Naive thymus-derived CD8-positive, alpha-beta T cell (primary cell): ENCODE data around the gene ALCAM. TPM values are rescaled to one million over a fixed set of nuclear protein-coding genes. Genes with fewer than 3 reads are reported as not detected.
A peak's percentile ranks its signal among the peaks of the same experiment; 100 is the strongest.

Experiments
- ATAC-seq, 2 donors: fragments of 150-1000 bp; cut with Tn5 transposase in 1 of 2; sonication (Bioruptor Pico), chemical (Tn5 transposase) in 1 of 2; 1 replicate in 1 of 2; 2 replicates in 1 of 2; pipeline ENCODE4 v1.10.0; 2021; ENCODE audit warnings: mild to moderate bottlenecking in 2 of 2, moderate library complexity in 2 of 2
- POLR2A ChIA-PET: fragments of 350-600 bp; sonication (Branson Sonifier 250); formaldehyde crosslinking; loops from one replicate; lab custom pipeline; 2021; ENCODE audit warnings: antibody characterized with exemption; lab: Charles Lee
- DNase-seq, 10 donors: peaks; one replicate each; pipeline versions ENCODE4 v3.0.0 to v3.0.0-alpha.2; 2020 to 2022
- H3K27ac Mint-ChIP-seq, 10 donors: one replicate each; pipeline ENCODE4 v1.8.0; 2020 to 2022; ENCODE audit warnings: mild to moderate bottlenecking in 10 of 10, mixed read lengths in 10 of 10, moderate library complexity in 4 of 10, inconsistent platforms in 1 of 10
- H3K27me3 Mint-ChIP-seq, 5 donors: one replicate each; pipeline ENCODE4 v1.8.0; 2021 to 2022; ENCODE audit warnings: mixed read lengths in 5 of 5
- H3K36me3 Mint-ChIP-seq, 3 donors: one replicate each; pipeline ENCODE4 v1.8.0; 2020 to 2022; ENCODE audit warnings: mixed read lengths in 3 of 3, mild to moderate bottlenecking in 2 of 3, inconsistent platforms in 1 of 3
- H3K4me1 Mint-ChIP-seq, 4 donors: one replicate each; pipeline ENCODE4 v1.8.0; 2021 to 2022; ENCODE audit warnings: mixed read lengths in 4 of 4
- H3K4me3 Mint-ChIP-seq, 10 donors: one replicate each; pipeline ENCODE4 v1.8.0; 2020 to 2022; ENCODE audit warnings: mild to moderate bottlenecking in 10 of 10, mixed read lengths in 10 of 10, moderate library complexity in 6 of 10, inconsistent platforms in 1 of 10
- H3K9me3 Mint-ChIP-seq, 9 donors: one replicate each; pipeline ENCODE4 v1.8.0; 2020 to 2022; ENCODE audit warnings: mixed read lengths in 9 of 9, mild to moderate bottlenecking in 3 of 9, inconsistent platforms in 1 of 9, moderate library complexity in 1 of 9
- polyA plus RNA-seq, 3 donors: library from polyadenylated mRNA; unstranded; fragments of 300-500 nt; fragmentation: Illumina TruSeq; gene quantifications; one replicate each; pipeline ENCODE4 v1.2.3, GENCODE V29; 2021
- total RNA-seq, 8 experiments: library from RNA in 2 of 8; stranded (reverse) in 2 of 8; gene quantifications; one replicate each; pipeline ENCODE4 v1.2.3 and lab custom pipeline; 2021 to 2026

Gene ALCAM
- total RNA-seq (1 to 10 TPM; 2.7 to 3.1 TPM), polyA plus RNA-seq (1 to 10 TPM in 2 of 3 donors, under 1 TPM in 1; 0.41 to 1.8 (median 1.5) TPM), total RNA-seq (lab: John Stamatoyannopoulos, UW) (1.5 to 20.2 (median 5.6) reads per million in 6 experiments)

DNA sequence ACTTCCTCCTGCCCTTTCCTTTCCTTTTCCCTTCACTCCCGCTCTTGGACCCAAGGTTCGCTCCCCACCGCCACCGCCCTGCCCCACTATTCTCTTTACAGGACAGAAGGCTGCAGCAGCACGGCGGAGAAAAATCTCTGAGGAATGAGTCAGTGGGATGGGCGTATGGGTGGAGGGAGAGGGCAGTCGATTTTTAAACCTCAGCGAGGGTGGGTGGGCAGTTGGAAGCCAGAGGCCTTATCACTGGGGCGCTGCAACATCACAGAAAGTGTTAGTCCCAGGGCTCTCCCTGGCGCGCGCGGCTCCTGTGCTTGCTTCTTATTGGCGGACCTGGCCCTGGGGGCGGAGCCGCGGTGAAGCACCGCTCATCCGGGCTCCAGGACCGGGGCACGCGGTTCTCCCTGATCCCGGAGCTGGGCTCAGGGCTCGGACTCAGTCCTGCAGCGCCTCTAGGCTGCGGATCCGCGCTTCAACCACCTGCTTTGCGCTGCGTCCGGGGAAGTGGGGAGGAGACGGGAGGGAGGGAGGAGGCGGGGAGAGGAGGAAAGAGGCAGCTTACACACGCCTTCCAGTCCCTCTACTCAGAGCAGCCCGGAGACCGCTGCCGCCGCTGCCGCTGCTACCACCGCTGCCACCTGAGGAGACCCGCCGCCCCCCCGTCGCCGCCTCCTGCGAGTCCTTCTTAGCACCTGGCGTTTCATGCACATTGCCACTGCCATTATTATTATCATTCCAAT lies at the start of gene ALCAM:
Gene ALCAM, plus strand, starts transcription at position 584 of the 737 bp plus-strand sequence.
- H3K9me3 Mint-ChIP-seq = no peaks in the 10 kb centered on the region
- peak; percentile 62 to 83 (median 67) for DNase-seq
- ATAC-seq = peak; percentile 62 to 69
- H3K27me3 Mint-ChIP-seq = peaks cover 1 to 19% (median 6%) of the 10 kb centered on the region in 5 donors
- no peaks in the 10 kb centered on the region for H3K36me3 Mint-ChIP-seq
- peak within 1 kb of the TSS; percentile 73 to 98 (median 95) for H3K27ac Mint-ChIP-seq
- POLR2A ChIA-PET = no interaction called here
- peak within 1 kb of the TSS; percentile 84 to 98 (median 95) for H3K4me3 Mint-ChIP-seq
- H3K4me1 Mint-ChIP-seq = peaks cover 24 to 38% (median 29%) of the 10 kb centered on the region in 4 donors

DNA sequence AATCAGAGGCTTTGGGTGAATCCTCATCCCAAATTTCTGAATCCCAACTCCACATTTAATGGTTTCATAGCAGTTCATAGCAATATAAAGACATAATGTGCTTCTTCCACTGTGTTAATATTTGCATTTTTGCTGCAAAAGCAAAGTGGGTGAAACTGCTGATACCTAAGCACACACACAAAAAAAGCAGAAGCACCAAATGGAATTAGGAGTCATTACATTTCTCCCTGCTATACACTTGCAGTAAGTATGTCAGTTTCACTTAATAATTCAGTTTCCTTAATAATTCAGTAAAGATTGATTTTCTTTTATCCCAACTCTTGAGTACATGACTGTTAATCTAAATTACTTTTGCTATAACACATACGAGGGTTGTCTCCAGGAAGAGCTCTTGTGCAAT lies 48.9 kb upstream of the ALCAM start:
- POLR2A ChIA-PET = no interaction called here
- Mint-ChIP-seq H3K4me1 (no peaks in the 10 kb centered on the region), H3K4me3 (no peak overlapping the region), H3K27me3 (no peaks in the 10 kb centered on the region), H3K36me3 (no peaks in the 10 kb centered on the region), H3K9me3 (no peaks in the 10 kb centered on the region), H3K27ac (no peak overlapping the region)
- no peak for ATAC-seq
- no peak for DNase-seq

DNA sequence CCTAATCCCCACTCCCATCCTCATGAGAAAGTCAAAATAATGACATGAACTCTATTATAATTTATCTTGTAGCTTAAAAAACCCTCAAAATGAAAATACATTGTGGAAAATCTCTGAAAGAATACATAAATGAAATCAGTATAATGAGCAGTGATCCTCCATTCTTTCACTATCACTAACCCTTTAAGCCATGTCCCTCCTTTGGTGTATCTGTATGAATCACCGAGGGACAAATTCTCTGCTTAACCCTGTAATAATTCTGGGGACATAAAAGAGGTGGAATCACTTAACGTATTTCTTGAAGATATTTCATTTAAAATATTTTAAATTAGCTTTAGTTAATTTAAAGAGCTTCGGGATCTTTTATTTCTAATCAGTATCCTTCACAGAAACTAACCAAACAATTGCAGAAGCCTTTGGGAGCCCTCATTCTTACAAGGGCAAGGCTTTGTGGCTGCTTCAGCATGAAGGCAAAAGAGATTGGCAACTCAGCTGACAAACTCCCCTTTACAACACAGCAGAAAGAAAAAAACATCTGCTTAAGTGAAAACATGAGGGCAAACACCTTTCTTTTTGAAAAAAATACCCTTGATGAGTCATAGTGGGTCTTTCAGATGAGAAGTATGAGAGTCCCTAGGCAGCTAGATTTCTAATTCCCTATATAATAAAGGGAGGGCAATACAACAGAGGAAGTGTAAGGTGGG lies 44.0 kb upstream of the ALCAM start:
- no peak overlapping the region for H3K4me3 Mint-ChIP-seq
- POLR2A ChIA-PET = no interaction called here
- no peak for DNase-seq
- H3K36me3 Mint-ChIP-seq = no peaks in the 10 kb centered on the region
- peaks cover 0 to 2% (median 0%) of the 10 kb centered on the region in 5 donors for H3K27me3 Mint-ChIP-seq
- H3K4me1 Mint-ChIP-seq = no peaks in the 10 kb centered on the region
- no peak for ATAC-seq
- no peak overlapping the region for H3K27ac Mint-ChIP-seq
- peaks cover 0 to 4% (median 0%) of the 10 kb centered on the region in 9 donors for H3K9me3 Mint-ChIP-seq

DNA sequence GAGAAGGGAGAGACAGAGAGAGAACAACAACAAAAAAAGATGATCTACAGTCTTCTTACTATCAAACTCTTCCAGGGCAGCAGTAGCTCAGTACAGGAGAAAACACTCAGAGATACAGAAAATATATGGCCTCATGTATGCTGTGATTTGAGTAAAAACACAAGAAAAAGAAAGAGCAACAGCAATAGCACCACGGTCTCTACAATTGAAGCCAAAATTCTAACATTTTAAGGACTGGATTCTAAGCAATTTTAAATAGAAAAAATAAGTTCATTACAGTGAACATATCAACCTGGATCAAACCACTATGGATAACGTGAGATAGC lies 43.5 kb upstream of the ALCAM start:
- H3K4me3 Mint-ChIP-seq = no peak overlapping the region
- H3K36me3 Mint-ChIP-seq = no peaks in the 10 kb centered on the region
- DNase-seq = no peak
- no peak for ATAC-seq
- no peak overlapping the region for H3K27ac Mint-ChIP-seq
- peaks cover 0 to 2% (median 0%) of the 10 kb centered on the region in 5 donors for H3K27me3 Mint-ChIP-seq
- H3K4me1 Mint-ChIP-seq = no peaks in the 10 kb centered on the region
- POLR2A ChIA-PET = no interaction called here
- peaks cover 0 to 4% (median 0%) of the 10 kb centered on the region in 9 donors for H3K9me3 Mint-ChIP-seq

DNA sequence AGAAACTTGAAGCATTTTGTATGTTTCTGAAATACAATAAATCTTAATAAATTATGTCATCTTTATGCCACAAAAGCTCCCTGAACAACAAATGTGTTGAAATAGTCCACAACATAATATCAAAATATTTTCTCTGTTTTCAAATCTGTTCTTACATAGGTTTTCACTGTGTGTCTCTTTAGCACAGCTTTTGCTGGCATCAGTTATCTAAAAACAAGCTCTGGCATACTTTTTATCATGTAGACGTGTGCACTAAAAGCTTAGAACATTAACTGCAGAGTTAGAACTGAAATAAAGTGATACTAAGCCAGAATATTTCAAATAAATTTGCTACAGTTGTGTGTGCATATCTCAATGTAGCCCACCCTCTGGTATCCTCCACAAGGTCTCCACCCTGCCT lies 41.8 kb upstream of the ALCAM start:
- H3K4me3 Mint-ChIP-seq = no peak overlapping the region
- H3K27me3 Mint-ChIP-seq = peaks cover 0 to 2% (median 0%) of the 10 kb centered on the region in 5 donors
- H3K9me3 Mint-ChIP-seq = peaks cover 0 to 4% (median 0%) of the 10 kb centered on the region in 9 donors
- no peaks in the 10 kb centered on the region for H3K36me3 Mint-ChIP-seq
- H3K4me1 Mint-ChIP-seq = no peaks in the 10 kb centered on the region
- POLR2A ChIA-PET = no interaction called here
- H3K27ac Mint-ChIP-seq = no peak overlapping the region
- DNase-seq (no peak), ATAC-seq (no peak)

DNA sequence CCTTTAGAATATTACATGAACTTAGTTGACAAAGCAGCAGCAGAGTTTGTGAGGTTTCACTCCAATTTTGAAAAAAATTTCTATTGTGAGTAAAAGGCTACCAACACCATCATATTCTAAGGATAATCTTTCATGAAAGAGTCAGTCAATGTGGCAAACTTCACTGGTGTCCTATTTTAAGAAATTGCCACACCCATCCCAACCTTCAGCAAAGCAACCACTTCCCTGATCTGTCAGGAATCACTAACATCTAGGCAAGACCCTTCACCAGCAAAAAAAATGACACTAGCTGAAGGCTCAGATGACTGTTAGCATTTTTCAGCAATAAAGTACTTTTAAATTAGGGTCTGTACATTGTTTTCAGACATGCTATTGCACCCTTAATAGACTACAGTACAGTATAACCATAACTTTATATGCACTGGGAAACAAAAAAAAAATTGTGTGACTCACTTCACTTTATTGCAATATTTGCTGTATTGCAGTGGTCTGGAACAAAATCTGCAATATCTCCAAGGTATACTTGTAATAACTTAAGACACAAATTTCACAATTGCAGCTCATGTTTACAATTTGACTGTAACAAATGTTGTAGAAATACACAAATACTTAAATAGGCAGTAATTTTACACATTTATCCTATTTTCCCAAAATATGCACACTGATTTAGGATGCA lies 38.9 kb upstream of the ALCAM start:
- H3K27ac Mint-ChIP-seq = no peak overlapping the region
- no peak overlapping the region for H3K4me3 Mint-ChIP-seq
- H3K27me3 Mint-ChIP-seq = peaks cover 1 to 7% (median 6%) of the 10 kb centered on the region in 5 donors

DNA sequence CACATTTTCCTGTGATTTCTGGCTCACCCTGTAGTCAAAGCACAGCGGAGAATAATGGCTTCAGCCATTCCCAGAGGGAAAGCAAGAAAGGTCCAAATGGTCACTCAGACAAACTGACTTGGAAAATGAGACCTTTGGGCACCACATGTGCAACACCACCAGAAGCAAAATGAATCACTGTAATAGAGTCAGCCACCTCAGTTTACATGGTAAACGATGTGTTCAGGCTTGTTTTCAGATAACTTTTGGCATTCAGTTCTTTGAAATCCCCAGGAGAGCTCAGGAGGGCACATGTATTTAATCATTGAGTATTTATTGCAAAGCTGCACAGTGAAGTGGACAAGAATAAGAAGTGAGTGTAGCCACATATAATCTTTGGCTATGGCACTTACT lies 38.4 kb upstream of the ALCAM start:
- H3K27ac Mint-ChIP-seq = no peak overlapping the region
- no peaks in the 10 kb centered on the region for H3K4me1 Mint-ChIP-seq
- DNase-seq (no peak), ATAC-seq (no peak)
- H3K4me3 Mint-ChIP-seq = no peak overlapping the region
- H3K36me3 Mint-ChIP-seq = no peaks in the 10 kb centered on the region
- peaks cover 0 to 8% (median 0%) of the 10 kb centered on the region in 9 donors for H3K9me3 Mint-ChIP-seq
- POLR2A ChIA-PET = no interaction called here
- H3K27me3 Mint-ChIP-seq = peaks cover 2 to 10% (median 7%) of the 10 kb centered on the region in 5 donors

More for the DNA sequence above, 38.9 kb upstream of the ALCAM start:
- Mint-ChIP-seq H3K9me3 (peaks cover 0 to 4% (median 0%) of the 10 kb centered on the region in 9 donors), H3K4me1 (no peaks in the 10 kb centered on the region), H3K36me3 (no peaks in the 10 kb centered on the region)
- DNase-seq (no peak), ATAC-seq (no peak)
- POLR2A ChIA-PET = no interaction called here

DNA sequence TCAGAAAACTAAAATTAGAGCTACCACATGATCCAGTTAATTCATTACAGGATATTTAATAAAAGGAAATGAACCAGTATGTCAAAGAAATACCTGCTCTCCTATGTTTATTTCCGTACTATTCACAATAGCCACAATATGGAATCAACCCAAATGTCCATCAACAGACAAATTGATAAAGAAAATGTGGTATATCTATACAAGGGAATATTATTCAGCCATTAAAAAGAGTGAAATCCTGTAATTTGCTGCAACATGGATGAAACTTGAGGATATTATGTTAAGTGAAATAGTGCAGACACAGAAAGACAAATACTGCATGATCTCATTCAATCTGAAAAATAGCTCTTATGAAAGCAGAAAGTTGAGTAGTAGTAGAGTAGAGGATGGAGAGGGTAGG lies 33.7 kb upstream of the ALCAM start:
- Mint-ChIP-seq H3K4me3 (no peak overlapping the region), H3K27me3 (peaks cover 2 to 16% (median 7%) of the 10 kb centered on the region in 5 donors), H3K4me1 (peaks cover 0 to 2% (median 0%) of the 10 kb centered on the region in 4 donors), H3K9me3 (peaks cover 0 to 4% (median 0%) of the 10 kb centered on the region in 9 donors), H3K27ac (no peak overlapping the region), H3K36me3 (no peaks in the 10 kb centered on the region)
- no peak for ATAC-seq
- no peak for DNase-seq
- POLR2A ChIA-PET = no interaction called here

DNA sequence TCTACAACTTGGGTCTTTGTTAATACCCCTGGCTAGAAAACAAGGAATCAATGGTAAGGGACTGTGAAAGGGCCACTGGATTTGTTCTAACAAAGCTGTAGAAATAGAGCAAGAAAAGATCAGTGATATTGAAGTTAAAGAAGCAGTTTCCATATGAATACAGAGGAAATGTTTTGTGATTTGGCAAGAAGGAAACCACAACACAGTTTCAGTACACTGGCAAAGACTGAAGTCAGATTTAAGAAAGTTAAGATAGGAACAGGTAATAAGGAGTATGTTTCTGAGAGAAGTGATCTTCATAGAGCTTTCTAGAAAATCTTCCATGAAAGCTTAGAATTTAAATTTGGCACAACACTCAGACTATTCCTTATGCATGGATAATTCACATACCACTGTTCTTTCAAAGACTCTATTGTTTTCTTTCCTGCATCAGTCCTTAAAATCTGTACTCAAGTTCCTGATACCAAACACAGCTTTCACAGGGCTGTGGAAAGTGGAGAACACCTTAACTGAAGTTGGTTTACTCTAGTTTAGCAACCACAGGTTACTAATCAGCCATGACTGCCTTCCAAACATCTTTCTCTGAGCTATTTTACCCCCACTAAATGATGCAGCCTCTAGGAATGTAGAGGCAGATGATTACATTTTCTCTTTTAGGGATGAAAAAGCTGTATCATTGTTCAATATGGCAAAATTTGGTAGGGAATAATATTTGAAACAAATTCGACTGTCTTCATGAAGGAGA lies 32.4 kb upstream of the ALCAM start:
- no peak overlapping the region for H3K4me3 Mint-ChIP-seq
- peaks cover 2 to 16% (median 7%) of the 10 kb centered on the region in 5 donors for H3K27me3 Mint-ChIP-seq
- ATAC-seq (no peak), DNase-seq (no peak)
- no peak overlapping the region for H3K27ac Mint-ChIP-seq
- no peaks in the 10 kb centered on the region for H3K36me3 Mint-ChIP-seq
- H3K4me1 Mint-ChIP-seq = peaks cover 0 to 2% (median 0%) of the 10 kb centered on the region in 4 donors
- peaks cover 0 to 4% (median 0%) of the 10 kb centered on the region in 9 donors for H3K9me3 Mint-ChIP-seq
- POLR2A ChIA-PET = no interaction called here

DNA sequence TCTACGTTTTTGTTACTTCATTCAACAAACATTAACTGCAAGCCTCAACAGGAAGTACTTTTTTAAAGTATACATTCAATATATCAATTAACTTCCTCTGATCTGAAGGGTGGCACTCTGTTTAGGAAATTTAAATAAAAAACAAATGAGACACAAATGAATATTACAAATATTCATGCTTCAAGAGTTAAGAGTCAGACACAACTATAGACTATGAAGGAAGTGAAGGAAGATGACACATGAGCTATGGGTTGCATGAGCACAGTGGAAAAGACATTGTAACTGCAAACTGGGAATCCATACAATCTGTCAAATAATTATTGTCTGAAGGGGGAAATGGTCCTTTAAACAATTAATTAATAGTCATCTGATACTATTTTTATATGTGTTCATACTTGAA lies 26.8 kb upstream of the ALCAM start:
- Mint-ChIP-seq H3K27ac (no peak overlapping the region), H3K4me1 (no peaks in the 10 kb centered on the region), H3K4me3 (no peak overlapping the region), H3K9me3 (no peaks in the 10 kb centered on the region), H3K27me3 (peaks cover 0 to 14% (median 4%) of the 10 kb centered on the region in 5 donors), H3K36me3 (no peaks in the 10 kb centered on the region)
- ATAC-seq (no peak), DNase-seq (no peak)
- POLR2A ChIA-PET = no interaction called here

DNA sequence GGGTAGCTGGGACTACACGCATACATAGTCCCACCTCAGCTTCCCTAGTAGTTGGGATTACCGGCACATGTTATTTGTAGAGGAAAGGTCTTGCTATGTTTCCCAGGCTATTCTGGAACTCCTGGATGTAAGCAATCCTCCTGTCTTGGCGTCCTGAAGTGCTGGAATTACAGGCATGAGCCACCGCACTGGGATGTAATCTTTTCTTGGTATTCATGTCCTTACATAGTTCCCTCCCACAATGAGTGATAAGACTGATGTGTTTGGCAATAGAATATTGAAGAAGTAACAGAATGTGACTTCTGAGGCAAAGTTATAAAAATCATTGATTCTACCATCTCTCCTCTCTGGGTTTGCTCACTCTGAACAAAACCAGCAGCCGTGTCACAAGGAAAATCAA lies 22.7 kb upstream of the ALCAM start:
- ATAC-seq (no peak), DNase-seq (no peak)
- Mint-ChIP-seq H3K4me3 (no peak overlapping the region), H3K9me3 (no peaks in the 10 kb centered on the region), H3K27me3 (peaks cover 0 to 14% (median 4%) of the 10 kb centered on the region in 5 donors), H3K36me3 (no peaks in the 10 kb centered on the region), H3K27ac (no peak overlapping the region), H3K4me1 (no peaks in the 10 kb centered on the region)
- POLR2A ChIA-PET = no interaction called here

DNA sequence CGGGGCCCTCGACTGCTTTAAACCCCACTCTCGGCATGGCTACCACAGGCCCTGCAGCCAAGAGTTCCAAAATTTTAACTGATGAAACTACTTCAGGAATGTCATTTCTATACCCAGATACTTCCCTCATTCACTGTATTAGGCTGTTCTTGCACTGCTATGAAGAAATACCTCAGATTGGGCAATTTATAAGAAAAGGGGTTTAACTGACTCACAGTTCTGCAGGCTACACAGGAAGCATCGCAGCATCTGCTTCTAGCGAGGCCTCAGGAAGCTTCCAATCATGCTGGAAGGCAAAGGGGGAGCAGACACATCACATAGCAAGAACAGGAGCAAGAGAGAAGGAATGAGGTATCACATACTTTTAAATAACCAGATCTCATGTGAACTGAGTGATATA lies 21.6 kb upstream of the ALCAM start:
- peaks cover 0 to 14% (median 4%) of the 10 kb centered on the region in 5 donors for H3K27me3 Mint-ChIP-seq
- no peak overlapping the region for H3K4me3 Mint-ChIP-seq
- H3K36me3 Mint-ChIP-seq = no peaks in the 10 kb centered on the region
- DNase-seq (no peak), ATAC-seq (no peak)
- H3K4me1 Mint-ChIP-seq = no peaks in the 10 kb centered on the region
- H3K27ac Mint-ChIP-seq = no peak overlapping the region
- H3K9me3 Mint-ChIP-seq = no peaks in the 10 kb centered on the region
- POLR2A ChIA-PET = no interaction called here
